Ovary (tissue), 3 donors: ENCODE measurements around the gene TBL1X.

Experiments
- EP300 ChIP-seq: sonication (generic); formaldehyde crosslinking; IDR thresholded peaks from one replicate; pipeline ENCODE4 v1.6.1; 2017; ENCODE audit warnings: antibody characterized with exemption
- TF ChIP-seq, protein P1 (sequence below), 3 donors: fragments of 450-650 bp in 2 of 3; fragments of 200-600 bp in 1 of 3; IDR thresholded peaks; one replicate each; pipeline versions ENCODE4 v1.5.1 to v1.8.0; 2016 to 2022; ENCODE audit warnings: antibody characterized with exemption in 3 of 3, mild to moderate bottlenecking in 1 of 3
- donor health status: DM: no; HTN: no; CAD: no.

DNA sequence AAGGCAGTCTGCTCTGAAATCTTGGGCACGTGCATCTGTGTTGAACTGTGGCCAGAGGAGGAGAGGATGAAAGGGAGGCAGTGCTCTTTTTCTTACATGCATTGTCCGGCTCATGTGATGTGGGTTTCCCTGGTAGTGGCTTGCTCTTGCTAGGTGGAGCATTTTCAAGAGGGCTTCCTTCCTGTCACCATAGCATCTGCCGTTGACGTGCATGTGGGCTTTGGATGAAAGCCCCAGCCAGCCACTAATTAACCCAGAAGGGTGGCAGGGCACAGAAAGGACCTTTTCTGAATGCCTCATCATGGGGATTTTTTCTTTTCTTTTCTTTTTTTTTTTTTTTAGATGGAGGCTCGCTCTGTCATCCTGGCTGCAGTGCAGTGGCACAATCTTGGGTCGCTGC, 179.5 kb downstream of the TBL1X start:
- TF ChIP-seq, protein P1, sequence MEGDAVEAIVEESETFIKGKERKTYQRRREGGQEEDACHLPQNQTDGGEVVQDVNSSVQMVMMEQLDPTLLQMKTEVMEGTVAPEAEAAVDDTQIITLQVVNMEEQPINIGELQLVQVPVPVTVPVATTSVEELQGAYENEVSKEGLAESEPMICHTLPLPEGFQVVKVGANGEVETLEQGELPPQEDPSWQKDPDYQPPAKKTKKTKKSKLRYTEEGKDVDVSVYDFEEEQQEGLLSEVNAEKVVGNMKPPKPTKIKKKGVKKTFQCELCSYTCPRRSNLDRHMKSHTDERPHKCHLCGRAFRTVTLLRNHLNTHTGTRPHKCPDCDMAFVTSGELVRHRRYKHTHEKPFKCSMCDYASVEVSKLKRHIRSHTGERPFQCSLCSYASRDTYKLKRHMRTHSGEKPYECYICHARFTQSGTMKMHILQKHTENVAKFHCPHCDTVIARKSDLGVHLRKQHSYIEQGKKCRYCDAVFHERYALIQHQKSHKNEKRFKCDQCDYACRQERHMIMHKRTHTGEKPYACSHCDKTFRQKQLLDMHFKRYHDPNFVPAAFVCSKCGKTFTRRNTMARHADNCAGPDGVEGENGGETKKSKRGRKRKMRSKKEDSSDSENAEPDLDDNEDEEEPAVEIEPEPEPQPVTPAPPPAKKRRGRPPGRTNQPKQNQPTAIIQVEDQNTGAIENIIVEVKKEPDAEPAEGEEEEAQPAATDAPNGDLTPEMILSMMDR (IDR thresholded peaks at IDR 0.05): no peak
- no peak for TF ChIP-seq EP300
